ENCODE data around the gene CCRL2.
"Not testable (repeated sequence)": the region's sequence is repeated elsewhere in the genome, so short reads cannot be mapped to it uniquely, and the experiment has no call there.

The CCRL2 gene

GRCh38 chr3:46420931-46421330, 13.9 kb downstream of the CCRL2 start:
- WGBS, result 95% methylated on average over 2 of the region's 2 CpGs
- no peak overlapping the region for H3K23ac ChIP-seq (ENCODE audit: low read length in 2 of 2)
- H3K36me3 ChIP-seq (ENCODE audit: control insufficient read depth in 1 of 2, insufficient read depth in 2 of 2, low read depth in 1 of 2, low read length in 2 of 2), result no peaks in the 10 kb centered on the region
- H2AFZ ChIP-seq (ENCODE audit: low read depth, low read length), result no peak overlapping the region
- no peaks in the 10 kb centered on the region for H3K4me1 ChIP-seq (ENCODE audit: control insufficient read depth, insufficient read depth, low read depth, low read length)
- no peaks in the 10 kb centered on the region for H3K79me1 ChIP-seq (replicated peaks; ENCODE audit: low read length, poor library complexity, severe bottlenecking)
- H3K27me3 ChIP-seq (ENCODE audit: control insufficient read depth in 1 of 2, insufficient read depth in 1 of 2, low read length in 2 of 2), result no peaks in the 10 kb centered on the region
- H3K18ac ChIP-seq (ENCODE audit: low read depth in 1 of 2, low read length in 2 of 2), result no peak overlapping the region
- no peak overlapping the region for H3K4ac ChIP-seq (ENCODE audit: low read depth in 1 of 2, low read length in 2 of 2)
- H3K9ac ChIP-seq (ENCODE audit: low read length), result no peak overlapping the region
- no peak for DNase-seq
- H4K8ac ChIP-seq (ENCODE audit: low read length), result no peak overlapping the region
- no peak overlapping the region for H2BK5ac ChIP-seq (ENCODE audit: low read depth, low read length, poor library complexity, severe bottlenecking)
- no peak overlapping the region for H3K14ac ChIP-seq (ENCODE audit: low read length in 2 of 2)
- H3K27ac ChIP-seq (ENCODE audit: low read length, poor library complexity, severe bottlenecking), result no peak overlapping the region
- H2BK15ac ChIP-seq (ENCODE audit: low read depth, poor library complexity, severe bottlenecking), result no peak overlapping the region
- H3K9me3 ChIP-seq (ENCODE audit: control insufficient read depth, low read length), result no peaks in the 10 kb centered on the region
- no peak overlapping the region for H2BK120ac ChIP-seq (ENCODE audit: low read depth, low read length)
- no peak overlapping the region for H3K4me3 ChIP-seq (ENCODE audit: insufficient read depth in 1 of 2, low read depth in 1 of 2, low read length in 2 of 2)
- H2AK5ac ChIP-seq (ENCODE audit: low read length, severe bottlenecking), result no peak overlapping the region
- no peak overlapping the region for H3K4me2 ChIP-seq (ENCODE audit: low read length, poor library complexity, severe bottlenecking)
- H2BK12ac ChIP-seq (ENCODE audit: low read length in 2 of 2), result no peak overlapping the region
- H4K91ac ChIP-seq (ENCODE audit: low read length), result no peak overlapping the region

- Histone ChIP-seq H3K23ac (ENCODE audit: low read length in 2 of 2) (no peak overlapping the region), H2AFZ (ENCODE audit: low read depth, low read length) (no peak overlapping the region), H4K8ac (ENCODE audit: low read length) (no peak overlapping the region), H3K18ac (ENCODE audit: low read depth in 1 of 2, low read length in 2 of 2) (no peak overlapping the region), H2BK5ac (ENCODE audit: low read depth, low read length, poor library complexity, severe bottlenecking) (no peak overlapping the region), H2AK5ac (ENCODE audit: low read length, severe bottlenecking) (no peak overlapping the region), H3K4me3 (ENCODE audit: insufficient read depth in 1 of 2, low read depth in 1 of 2, low read length in 2 of 2) (no peak overlapping the region), H3K9me3 (ENCODE audit: control insufficient read depth, low read length) (no peaks in the 10 kb centered on the region), H4K91ac (ENCODE audit: low read length) (no peak overlapping the region), H2BK120ac (ENCODE audit: low read depth, low read length) (no peak overlapping the region), H3K9ac (ENCODE audit: low read length) (no peak overlapping the region), H3K4me1 (ENCODE audit: control insufficient read depth, insufficient read depth, low read depth, low read length) (no peaks in the 10 kb centered on the region), H3K27me3 (ENCODE audit: control insufficient read depth in 1 of 2, insufficient read depth in 1 of 2, low read length in 2 of 2) (peaks cover 0 to 2% of the 10 kb centered on the region in 2 experiments), H2BK12ac (ENCODE audit: low read length in 2 of 2) (no peak overlapping the region), H3K4me2 (ENCODE audit: low read length, poor library complexity, severe bottlenecking) (no peak overlapping the region), H3K79me1 (replicated peaks; ENCODE audit: low read length, poor library complexity, severe bottlenecking) (no peaks in the 10 kb centered on the region), H3K4ac (ENCODE audit: low read depth in 1 of 2, low read length in 2 of 2) (no peak overlapping the region), H2BK15ac (ENCODE audit: low read depth, poor library complexity, severe bottlenecking) (no peak overlapping the region), H3K27ac (ENCODE audit: low read length, poor library complexity, severe bottlenecking) (no peak overlapping the region), H3K36me3 (ENCODE audit: control insufficient read depth in 1 of 2, insufficient read depth in 2 of 2, low read depth in 1 of 2, low read length in 2 of 2) (no peaks in the 10 kb centered on the region), H3K14ac (ENCODE audit: low read length in 2 of 2) (no peak overlapping the region)
- DNase-seq, result no peak
- 80% methylated on average over 6 of the region's 6 CpGs for WGBS
Observed at GRCh38 chr3:46422617-46423016, 15.6 kb downstream of the CCRL2 start.

GRCh38 chr3:46423588-46423987, 16.5 kb downstream of the CCRL2 start:
- DNase-seq, result no peak

DNA sequence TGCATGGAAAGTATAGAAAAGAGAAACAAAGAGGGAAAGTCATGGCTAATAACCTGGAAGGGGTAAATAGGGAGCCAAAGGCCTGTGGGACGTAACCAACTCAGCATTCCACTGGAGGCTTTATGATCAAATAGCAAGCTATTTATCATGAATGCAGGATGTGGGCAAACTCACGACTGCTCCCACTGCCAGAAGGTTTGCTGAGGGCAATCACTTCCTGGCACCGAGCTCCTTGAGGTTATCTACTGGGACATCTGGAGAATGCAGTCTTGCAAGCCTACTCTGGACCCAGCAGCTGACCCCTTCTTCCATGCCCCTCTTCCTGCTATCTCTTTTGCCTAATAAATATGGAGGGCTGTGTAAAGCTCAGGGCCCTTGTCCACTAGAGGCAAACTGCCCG, 19.4 kb downstream of the CCRL2 start:
- not testable (repeated sequence) for H3K4me2 ChIP-seq (ENCODE audit: low read length, poor library complexity, severe bottlenecking); H4K8ac ChIP-seq (ENCODE audit: low read length); H4K91ac ChIP-seq (ENCODE audit: low read length); H3K36me3 ChIP-seq (ENCODE audit: control insufficient read depth in 1 of 2, insufficient read depth in 2 of 2, low read depth in 1 of 2, low read length in 2 of 2); H3K18ac ChIP-seq (ENCODE audit: low read depth in 1 of 2, low read length in 2 of 2); H3K14ac ChIP-seq (ENCODE audit: low read length in 2 of 2); H3K79me1 ChIP-seq (replicated peaks; ENCODE audit: low read length, poor library complexity, severe bottlenecking); H3K27ac ChIP-seq (ENCODE audit: low read length, poor library complexity, severe bottlenecking); DNase-seq; H2AK5ac ChIP-seq (ENCODE audit: low read length, severe bottlenecking); H3K9ac ChIP-seq (ENCODE audit: low read length); H2BK5ac ChIP-seq (ENCODE audit: low read depth, low read length, poor library complexity, severe bottlenecking); H3K4ac ChIP-seq (ENCODE audit: low read depth in 1 of 2, low read length in 2 of 2); H2BK120ac ChIP-seq (ENCODE audit: low read depth, low read length); H2BK15ac ChIP-seq (ENCODE audit: low read depth, poor library complexity, severe bottlenecking); H3K27me3 ChIP-seq (ENCODE audit: control insufficient read depth in 1 of 2, insufficient read depth in 1 of 2, low read length in 2 of 2); H2BK12ac ChIP-seq (ENCODE audit: low read length in 2 of 2); H3K23ac ChIP-seq (ENCODE audit: low read length in 2 of 2); H3K9me3 ChIP-seq (ENCODE audit: control insufficient read depth, low read length); H3K4me3 ChIP-seq (ENCODE audit: insufficient read depth in 1 of 2, low read depth in 1 of 2, low read length in 2 of 2); H2AFZ ChIP-seq (ENCODE audit: low read depth, low read length); H3K4me1 ChIP-seq (ENCODE audit: control insufficient read depth, insufficient read depth, low read depth, low read length)
- WGBS, result 40% methylated on average over 4 of the region's 4 CpGs

More at GRCh38 chr3:46423588-46423987, 16.5 kb downstream of the CCRL2 start:
- Histone ChIP-seq H4K8ac (ENCODE audit: low read length) (no peak overlapping the region), H3K4ac (ENCODE audit: low read depth in 1 of 2, low read length in 2 of 2) (no peak overlapping the region), H4K91ac (ENCODE audit: low read length) (no peak overlapping the region), H2BK15ac (ENCODE audit: low read depth, poor library complexity, severe bottlenecking) (no peak overlapping the region), H3K36me3 (ENCODE audit: control insufficient read depth in 1 of 2, insufficient read depth in 2 of 2, low read depth in 1 of 2, low read length in 2 of 2) (no peaks in the 10 kb centered on the region), H3K4me3 (ENCODE audit: insufficient read depth in 1 of 2, low read depth in 1 of 2, low read length in 2 of 2) (no peak overlapping the region), H3K27ac (ENCODE audit: low read length, poor library complexity, severe bottlenecking) (no peak overlapping the region), H3K9me3 (ENCODE audit: control insufficient read depth, low read length) (no peaks in the 10 kb centered on the region), H3K14ac (ENCODE audit: low read length in 2 of 2) (no peak overlapping the region), H3K27me3 (ENCODE audit: control insufficient read depth in 1 of 2, insufficient read depth in 1 of 2, low read length in 2 of 2) (peaks cover 0 to 2% of the 10 kb centered on the region in 2 experiments), H3K4me1 (ENCODE audit: control insufficient read depth, insufficient read depth, low read depth, low read length) (no peaks in the 10 kb centered on the region), H3K79me1 (replicated peaks; ENCODE audit: low read length, poor library complexity, severe bottlenecking) (no peaks in the 10 kb centered on the region), H3K9ac (ENCODE audit: low read length) (peak overlapping the region; percentile 32), H2BK120ac (ENCODE audit: low read depth, low read length) (no peak overlapping the region), H3K23ac (ENCODE audit: low read length in 2 of 2) (no peak overlapping the region), H3K4me2 (ENCODE audit: low read length, poor library complexity, severe bottlenecking) (no peak overlapping the region), H2AFZ (ENCODE audit: low read depth, low read length) (no peak overlapping the region), H2BK5ac (ENCODE audit: low read depth, low read length, poor library complexity, severe bottlenecking) (no peak overlapping the region), H2AK5ac (ENCODE audit: low read length, severe bottlenecking) (no peak overlapping the region), H3K18ac (ENCODE audit: low read depth in 1 of 2, low read length in 2 of 2) (no peak overlapping the region), H2BK12ac (ENCODE audit: low read length in 2 of 2) (no peak overlapping the region)
- 95% methylated on average over 5 of the region's 5 CpGs for WGBS
